ENCODE data around the gene KCNT2.

KCNT2 gene

DNA sequence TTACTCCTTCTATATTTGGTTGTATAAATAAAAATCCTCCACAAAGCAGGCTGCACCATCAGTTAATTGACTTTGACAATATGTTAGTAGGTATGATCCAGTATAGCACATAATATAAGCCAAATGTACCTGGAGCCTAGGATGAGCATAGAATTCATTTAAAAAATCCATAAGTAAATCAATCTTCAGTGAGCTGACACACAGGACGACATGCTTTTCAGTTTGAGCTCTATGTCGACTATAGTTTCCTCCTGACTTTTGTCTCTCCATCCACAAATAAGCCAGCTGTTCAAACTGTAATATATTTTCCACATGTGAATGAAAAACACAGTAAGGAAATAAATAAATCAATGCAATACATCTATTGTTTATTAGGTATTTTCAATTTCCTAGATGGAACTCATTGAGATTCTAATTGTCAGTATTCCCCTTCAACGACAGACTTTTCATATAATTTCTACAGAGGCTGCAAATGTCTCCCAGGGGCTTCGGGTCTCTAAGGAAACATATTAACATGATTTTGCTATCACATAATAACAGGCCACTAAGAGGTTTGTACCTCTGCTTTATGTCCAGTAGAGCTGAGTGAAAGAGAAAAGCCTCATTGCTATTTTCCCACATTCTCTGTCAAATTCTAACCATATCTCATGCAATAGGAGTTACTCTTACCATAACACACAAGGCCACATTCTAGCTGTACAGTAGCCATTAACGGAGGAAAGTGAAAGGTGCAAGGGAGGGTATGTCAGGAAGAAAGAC, 180.1 kb downstream of the KCNT2 start:
- Mint-ChIP-seq H3K27me3 (no peaks in the 10 kb centered on the region), H3K27ac (no peak overlapping the region), H3K9me3 (no peaks in the 10 kb centered on the region), H3K36me3 (ENCODE audit: low read depth) (no peaks in the 10 kb centered on the region), H3K4me1 (ENCODE audit: low read depth) (no peaks in the 10 kb centered on the region), H3K4me3 (no peak overlapping the region)
- DNase-seq: no peak

GRCh38 chr1:196425513-196425912, 182.7 kb downstream of the KCNT2 start:
- no peaks in the 10 kb centered on the region for H3K27me3 Mint-ChIP-seq
- H3K4me1 Mint-ChIP-seq (ENCODE audit: low read depth): no peaks in the 10 kb centered on the region
- H3K4me3 Mint-ChIP-seq: no peak overlapping the region
- no peak for DNase-seq
- no peaks in the 10 kb centered on the region for H3K9me3 Mint-ChIP-seq
- H3K36me3 Mint-ChIP-seq (ENCODE audit: low read depth): no peaks in the 10 kb centered on the region
- no peak overlapping the region for H3K27ac Mint-ChIP-seq

DNA sequence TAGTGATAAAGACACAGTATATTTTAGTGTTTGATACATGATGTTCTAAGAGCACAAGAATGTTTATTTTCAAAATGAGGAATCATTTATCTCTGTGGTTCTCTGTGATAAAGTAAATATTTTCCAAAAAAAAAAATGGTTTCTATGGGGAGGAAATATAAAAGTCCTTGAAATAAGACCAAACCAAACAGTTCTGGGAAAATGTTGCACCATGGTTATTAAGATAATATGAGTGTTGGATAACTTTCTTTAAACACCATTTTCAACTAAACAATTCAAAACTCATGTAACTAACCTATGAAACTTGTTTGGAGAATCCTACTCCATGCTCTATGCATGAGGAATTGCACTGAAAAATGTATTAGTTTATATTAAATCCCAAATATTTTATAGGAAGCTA, 184.6 kb downstream of the KCNT2 start:
- no peaks in the 10 kb centered on the region for H3K9me3 Mint-ChIP-seq
- no peaks in the 10 kb centered on the region for H3K27me3 Mint-ChIP-seq
- H3K27ac Mint-ChIP-seq: no peak overlapping the region
- H3K36me3 Mint-ChIP-seq (ENCODE audit: low read depth): no peaks in the 10 kb centered on the region
- H3K4me1 Mint-ChIP-seq (ENCODE audit: low read depth): no peaks in the 10 kb centered on the region
- DNase-seq: no peak
- no peak overlapping the region for H3K4me3 Mint-ChIP-seq

DNA sequence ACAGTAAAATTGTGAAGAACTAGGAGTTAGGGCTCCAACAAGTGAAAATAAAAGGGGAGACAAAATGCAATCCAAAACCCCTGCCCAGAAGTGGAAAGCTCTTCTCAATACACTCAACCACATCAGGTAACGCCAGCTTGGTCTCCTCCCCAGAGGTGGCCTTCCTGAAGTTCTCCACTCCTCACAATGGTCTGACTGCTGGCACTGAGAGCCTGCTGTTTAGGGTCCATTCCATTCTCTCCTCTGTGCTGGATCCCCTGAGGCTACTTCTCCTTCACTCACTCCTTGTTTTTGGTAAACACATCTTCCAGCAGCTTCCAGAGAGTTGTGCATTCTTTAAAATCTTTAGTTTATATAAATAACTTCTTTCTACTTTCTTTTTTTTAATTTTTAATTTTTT, 189.5 kb downstream of the KCNT2 start:
- Mint-ChIP-seq H3K4me1 (ENCODE audit: low read depth) (no peaks in the 10 kb centered on the region), H3K27ac (no peak overlapping the region), H3K27me3 (no peaks in the 10 kb centered on the region), H3K36me3 (ENCODE audit: low read depth) (no peaks in the 10 kb centered on the region), H3K4me3 (no peak overlapping the region), H3K9me3 (no peaks in the 10 kb centered on the region)
- no peak for DNase-seq

DNA sequence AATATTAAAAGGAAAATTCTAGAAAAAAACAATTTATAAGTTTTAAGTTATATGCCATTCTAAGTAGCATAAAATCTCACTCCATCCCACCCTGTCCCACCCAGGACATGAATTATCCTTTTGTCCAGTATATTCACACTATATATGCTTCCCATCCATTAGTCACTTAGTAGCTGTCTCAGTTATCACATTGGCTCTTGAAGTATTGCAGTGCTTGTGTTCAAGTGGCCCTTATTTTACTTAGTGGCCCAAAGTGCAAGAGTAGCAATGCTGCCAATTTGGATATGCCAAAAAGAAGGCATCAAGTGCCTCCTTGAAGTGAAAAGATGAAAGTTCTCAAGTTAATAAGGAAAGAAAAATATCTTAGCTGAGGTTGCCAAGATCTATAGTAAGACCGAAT, 192.3 kb downstream of the KCNT2 start:
- Mint-ChIP-seq H3K9me3 (no peaks in the 10 kb centered on the region), H3K36me3 (ENCODE audit: low read depth) (no peaks in the 10 kb centered on the region), H3K4me3 (no peak overlapping the region), H3K27me3 (no peaks in the 10 kb centered on the region), H3K4me1 (ENCODE audit: low read depth) (no peaks in the 10 kb centered on the region), H3K27ac (no peak overlapping the region)
- DNase-seq: no peak

- H3K36me3 Mint-ChIP-seq (ENCODE audit: low read depth): no peaks in the 10 kb centered on the region
- no peaks in the 10 kb centered on the region for H3K9me3 Mint-ChIP-seq
- no peak for DNase-seq
- H3K4me1 Mint-ChIP-seq (ENCODE audit: low read depth): no peaks in the 10 kb centered on the region
- H3K27ac Mint-ChIP-seq: no peak overlapping the region
- H3K27me3 Mint-ChIP-seq: no peaks in the 10 kb centered on the region
- no peak overlapping the region for H3K4me3 Mint-ChIP-seq
Observed at GRCh38 chr1:196412326-196412725, 195.9 kb downstream of the KCNT2 start.

DNA sequence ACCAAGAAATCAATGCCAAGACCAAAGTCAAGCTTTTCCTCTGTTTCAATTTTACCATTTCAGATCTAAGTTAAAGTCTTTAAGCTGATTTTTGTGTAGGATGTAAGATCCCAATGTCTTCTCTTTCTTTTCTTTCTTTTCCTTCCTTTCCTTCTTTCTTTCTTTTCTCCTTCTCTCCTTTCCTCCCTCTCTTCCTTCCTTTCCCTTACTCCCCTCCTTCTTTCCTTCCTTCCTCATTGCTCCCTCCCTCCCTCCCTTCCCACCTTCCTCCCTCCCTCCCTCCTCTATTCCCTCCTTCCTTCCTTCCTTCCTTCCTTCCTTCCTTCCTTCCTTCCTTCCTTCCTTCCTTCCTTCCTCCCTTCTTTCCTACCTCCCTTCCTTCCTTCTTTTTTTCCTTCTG, 197.5 kb downstream of the KCNT2 start:
- H3K9me3 Mint-ChIP-seq: no peaks in the 10 kb centered on the region
- no peak for DNase-seq
- H3K27me3 Mint-ChIP-seq: no peaks in the 10 kb centered on the region
- H3K36me3 Mint-ChIP-seq (ENCODE audit: low read depth): no peaks in the 10 kb centered on the region
- no peak overlapping the region for H3K4me3 Mint-ChIP-seq
- H3K27ac Mint-ChIP-seq: no peak overlapping the region
- H3K4me1 Mint-ChIP-seq (ENCODE audit: low read depth): no peaks in the 10 kb centered on the region

DNA sequence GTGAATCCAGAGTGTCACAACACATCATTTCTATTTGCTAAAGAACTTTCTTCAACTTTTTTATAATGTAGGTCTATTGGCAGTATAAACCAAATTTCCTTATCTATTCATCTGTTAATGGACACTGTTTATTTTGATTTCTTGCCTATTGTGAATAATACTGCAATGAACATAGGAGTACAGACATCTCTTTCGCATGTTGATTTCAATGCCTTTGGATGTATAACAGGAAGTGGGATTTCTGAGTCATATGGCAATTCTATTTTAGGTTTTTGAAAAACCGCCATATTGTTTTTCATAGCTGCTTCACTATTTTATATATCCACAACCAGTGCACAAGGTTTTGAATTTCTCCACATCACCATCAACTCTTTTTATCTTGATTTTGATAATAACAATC, 198.7 kb downstream of the KCNT2 start:
- Mint-ChIP-seq H3K4me3 (no peak overlapping the region), H3K27me3 (no peaks in the 10 kb centered on the region), H3K9me3 (no peaks in the 10 kb centered on the region), H3K36me3 (ENCODE audit: low read depth) (no peaks in the 10 kb centered on the region), H3K27ac (no peak overlapping the region), H3K4me1 (ENCODE audit: low read depth) (no peaks in the 10 kb centered on the region)
- DNase-seq: no peak

DNA sequence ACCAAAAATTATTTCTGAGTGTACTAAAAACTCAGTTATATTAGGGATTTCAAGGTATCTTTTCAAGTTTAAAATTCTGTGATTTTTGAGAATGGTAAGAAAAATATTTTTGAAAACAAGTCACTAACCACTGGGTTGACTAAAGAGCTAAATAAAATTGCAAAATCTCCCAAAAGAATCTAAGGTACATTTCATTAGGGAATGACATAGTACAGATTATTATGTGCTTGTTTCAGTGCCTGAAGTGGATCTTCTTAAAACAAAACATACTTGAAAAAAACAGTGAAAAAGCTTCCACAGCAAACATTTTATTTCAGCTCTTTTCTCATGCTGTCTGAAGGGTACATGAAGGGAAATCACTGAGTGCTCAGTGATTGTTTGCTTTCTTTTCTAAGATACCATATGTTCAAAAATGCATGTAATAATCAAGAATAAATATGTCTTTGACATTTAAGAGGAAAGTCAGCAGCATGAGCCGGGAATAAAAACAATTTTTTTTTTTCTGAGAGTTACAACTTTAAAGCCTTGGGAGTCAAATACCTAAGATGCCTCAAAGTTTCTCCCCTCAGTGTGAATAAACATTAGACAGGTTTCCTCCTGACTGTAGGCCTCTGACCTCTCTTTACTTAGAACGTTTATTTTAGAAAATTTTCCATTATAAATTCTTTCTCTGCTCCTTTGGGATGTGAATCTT, 200.7 kb downstream of the KCNT2 start:
- Mint-ChIP-seq H3K4me3 (no peak overlapping the region), H3K36me3 (ENCODE audit: low read depth) (no peaks in the 10 kb centered on the region), H3K27ac (no peak overlapping the region), H3K27me3 (no peaks in the 10 kb centered on the region), H3K9me3 (no peaks in the 10 kb centered on the region), H3K4me1 (ENCODE audit: low read depth) (no peaks in the 10 kb centered on the region)
- DNase-seq: no peak

- no peak overlapping the region for H3K27ac Mint-ChIP-seq
- no peaks in the 10 kb centered on the region for H3K36me3 Mint-ChIP-seq (ENCODE audit: low read depth)
- no peak for DNase-seq
- no peaks in the 10 kb centered on the region for H3K4me1 Mint-ChIP-seq (ENCODE audit: low read depth)
- no peak overlapping the region for H3K4me3 Mint-ChIP-seq
- H3K9me3 Mint-ChIP-seq: no peaks in the 10 kb centered on the region
- H3K27me3 Mint-ChIP-seq: no peaks in the 10 kb centered on the region
Observed at GRCh38 chr1:196405839-196406238, 202.4 kb downstream of the KCNT2 start.

DNA sequence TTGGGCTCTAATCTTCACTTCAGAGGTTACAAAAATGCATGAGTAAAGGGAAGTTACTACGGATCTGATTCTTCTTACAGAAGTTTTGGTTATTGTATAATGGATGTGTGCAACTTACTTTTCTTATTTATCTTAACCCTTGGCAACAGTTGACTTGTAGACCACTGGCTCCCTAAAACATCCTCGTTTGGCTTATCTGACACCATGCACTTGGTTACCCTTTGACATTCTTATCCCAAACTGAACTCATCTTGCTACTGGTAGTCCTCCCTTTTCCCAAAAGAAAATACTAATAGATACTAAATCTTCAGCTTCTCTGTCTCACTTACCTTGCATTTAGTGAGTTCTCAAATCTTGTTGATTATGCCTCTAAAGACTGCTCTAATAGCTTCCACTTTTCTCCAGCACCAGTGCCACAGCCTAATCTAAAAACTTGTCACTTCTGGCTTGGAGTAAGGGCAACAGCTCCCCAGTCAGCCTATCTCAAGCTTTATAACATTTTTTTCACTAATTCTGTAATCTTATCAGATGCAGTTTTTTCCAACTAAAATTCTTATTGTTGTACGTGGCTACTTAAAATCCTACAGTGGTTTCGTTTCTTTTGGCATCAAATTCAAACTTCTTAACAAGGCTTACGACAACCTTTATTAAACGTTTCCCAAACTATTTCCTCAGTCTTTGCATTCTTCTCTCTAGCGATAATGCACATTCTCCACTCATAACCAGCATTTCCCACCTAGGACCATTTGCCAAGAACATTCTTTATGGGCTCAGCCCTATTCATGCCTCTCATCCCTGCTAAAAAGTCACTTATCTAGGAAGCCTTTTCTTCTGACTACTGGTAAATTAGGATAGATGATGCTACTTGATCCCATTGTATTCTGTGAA, 204.2 kb downstream of the KCNT2 start:
- H3K36me3 Mint-ChIP-seq (ENCODE audit: low read depth): no peaks in the 10 kb centered on the region
- H3K27ac Mint-ChIP-seq: no peak overlapping the region
- no peak for DNase-seq
- no peaks in the 10 kb centered on the region for H3K4me1 Mint-ChIP-seq (ENCODE audit: low read depth)
- H3K4me3 Mint-ChIP-seq: no peak overlapping the region
- no peaks in the 10 kb centered on the region for H3K9me3 Mint-ChIP-seq
- H3K27me3 Mint-ChIP-seq: no peaks in the 10 kb centered on the region

GRCh38 chr1:196401891-196402290, 206.3 kb downstream of the KCNT2 start:
- Mint-ChIP-seq H3K4me3 (no peak overlapping the region), H3K4me1 (ENCODE audit: low read depth) (no peaks in the 10 kb centered on the region), H3K36me3 (ENCODE audit: low read depth) (no peaks in the 10 kb centered on the region), H3K27me3 (no peaks in the 10 kb centered on the region), H3K27ac (no peak overlapping the region), H3K9me3 (no peaks in the 10 kb centered on the region)
- no peak for DNase-seq

DNA sequence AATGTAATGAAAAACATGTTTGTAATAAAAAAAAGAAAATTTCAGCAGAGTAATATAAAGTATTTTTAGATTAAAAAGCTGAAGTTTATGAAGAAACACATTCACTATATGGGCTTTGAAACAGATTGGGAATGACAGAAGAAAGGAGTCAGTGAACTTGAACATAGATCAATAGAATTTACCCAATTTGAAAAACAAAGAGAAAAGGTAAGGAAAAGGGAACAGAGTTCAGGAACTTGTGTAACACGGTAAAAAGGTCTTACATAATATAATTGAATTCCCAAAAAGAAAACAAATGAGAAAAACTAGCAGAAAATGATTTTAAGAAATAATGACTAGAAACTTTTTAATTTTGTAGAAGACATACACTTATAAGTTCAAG, 206.8 kb downstream of the KCNT2 start:
- no peak overlapping the region for H3K4me3 Mint-ChIP-seq
- H3K27me3 Mint-ChIP-seq: no peaks in the 10 kb centered on the region
- H3K36me3 Mint-ChIP-seq (ENCODE audit: low read depth): no peaks in the 10 kb centered on the region
- H3K9me3 Mint-ChIP-seq: no peaks in the 10 kb centered on the region
- H3K4me1 Mint-ChIP-seq (ENCODE audit: low read depth): no peaks in the 10 kb centered on the region
- H3K27ac Mint-ChIP-seq: no peak overlapping the region
- DNase-seq: no peak

GRCh38 chr1:196400478-196401451, 207.5 kb downstream of the KCNT2 start:
- no peaks in the 10 kb centered on the region for H3K9me3 Mint-ChIP-seq
- no peaks in the 10 kb centered on the region for H3K27me3 Mint-ChIP-seq
- DNase-seq: no peak
- H3K36me3 Mint-ChIP-seq (ENCODE audit: low read depth): no peaks in the 10 kb centered on the region
- no peak overlapping the region for H3K27ac Mint-ChIP-seq
- no peak overlapping the region for H3K4me3 Mint-ChIP-seq
- no peaks in the 10 kb centered on the region for H3K4me1 Mint-ChIP-seq (ENCODE audit: low read depth)
